Stimulated activated CD8-positive, alpha-beta memory T cell treated with anti-CD3 and anti-CD28 coated beads, Interleukin-4, amount 100 ng/mL, for 4 hours (primary cell): Measurements from ENCODE around the gene SYNJ2.

Experiments used
- DNase-seq, 2 donors: peaks; one replicate each; pipeline ENCODE4 v3.0.0-alpha.2; 2020; ENCODE audit warnings: low read depth in 2 of 2, low spot score in 1 of 2

SYNJ2 gene

GRCh38 chr6:158118886-158119285, 137.2 kb downstream of the SYNJ2 start:
- DNase-seq, result no peak

GRCh38 chr6:158121335-158121734, 139.7 kb downstream of the SYNJ2 start:
- DNase-seq, result no peak

GRCh38 chr6:158122048-158122447, 140.4 kb downstream of the SYNJ2 start:
- no peak for DNase-seq

GRCh38 chr6:158124288-158124687, 142.6 kb downstream of the SYNJ2 start:
- no peak for DNase-seq

GRCh38 chr6:158125271-158125670, 143.6 kb downstream of the SYNJ2 start:
- no peak for DNase-seq

- no peak for DNase-seq
These were observed 150.3 kb downstream of the SYNJ2 start for GRCh38 chr6:158131926-158132325.

- DNase-seq, result no peak
These were observed 161.1 kb downstream of the SYNJ2 start for GRCh38 chr6:158142789-158143188.

- no peak for DNase-seq
These were observed 162.0 kb downstream of the SYNJ2 start for GRCh38 chr6:158143700-158144099.
